ENCODE results near the gene GLIS1.

GLIS1 gene

DNA sequence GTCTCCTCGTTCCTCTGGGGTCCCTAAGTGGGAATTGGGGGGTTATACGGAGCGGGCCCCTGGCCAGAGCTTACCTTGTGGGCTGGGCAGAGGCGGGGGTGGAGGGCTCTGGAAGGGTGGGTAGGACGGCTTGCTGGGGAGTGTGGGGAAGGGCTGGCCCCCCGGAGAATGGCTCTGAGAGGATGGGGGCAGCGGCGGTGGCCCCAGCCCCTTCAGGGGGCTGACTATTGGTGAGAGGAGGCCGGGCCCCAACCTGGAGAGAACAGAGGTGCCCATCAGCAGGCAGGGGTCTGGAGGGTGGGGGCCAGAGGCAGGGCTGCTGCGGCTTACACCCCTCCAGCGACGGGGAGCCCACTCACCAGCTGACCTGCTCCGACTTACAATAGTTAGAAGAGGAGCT, 229.2 kb downstream of the GLIS1 start:
- Histone ChIP-seq H3K27ac (ENCODE audit: low read depth, low read length) (no peak overlapping the region), H3K27me3 (ENCODE audit: control insufficient read depth, low read length) (no peaks in the 10 kb centered on the region)

DNA sequence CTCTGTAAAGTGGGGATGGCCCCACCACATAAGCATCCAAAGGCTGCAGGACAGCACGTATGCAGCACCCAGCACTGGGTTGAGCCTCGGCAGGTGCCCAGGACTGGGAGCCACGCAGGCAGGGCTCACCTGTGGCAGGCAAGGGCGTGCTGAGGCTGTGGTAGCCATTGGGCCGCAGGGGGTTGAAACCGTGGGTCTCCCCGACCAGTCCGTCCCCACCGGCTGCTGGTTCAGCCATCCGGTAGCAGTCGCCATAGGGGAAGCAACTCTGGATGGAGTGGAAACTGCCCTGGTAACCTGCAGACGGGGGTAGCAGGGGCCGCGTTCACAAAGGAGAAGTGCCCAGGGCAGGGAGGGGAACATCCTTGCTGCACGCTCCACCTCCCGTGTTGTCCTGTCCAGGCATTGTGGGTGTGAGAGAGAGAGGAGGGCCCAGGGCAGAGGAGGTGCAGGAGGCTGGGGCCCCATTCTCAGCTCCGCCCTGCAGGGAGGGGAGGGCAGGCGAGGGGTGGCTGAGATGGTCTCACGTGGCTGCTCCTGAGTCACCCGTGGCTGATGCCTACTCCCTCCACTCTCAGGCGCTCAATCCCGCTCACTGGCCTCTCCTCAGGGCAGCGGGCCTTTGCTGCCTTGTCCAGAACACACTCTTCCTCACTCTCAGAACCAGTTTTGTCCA, 229.8 kb downstream of the GLIS1 start:
- Histone ChIP-seq H3K27ac (ENCODE audit: low read depth, low read length) (no peak overlapping the region), H3K9me2 (replicated peaks; ENCODE audit: control insufficient read depth, low read length) (no peaks in the 10 kb centered on the region), H3K9me3 (ENCODE audit: control insufficient read depth, insufficient read depth, low read length) (no peaks in the 10 kb centered on the region), H3K4me1 (ENCODE audit: control insufficient read depth, low read length) (no peaks in the 10 kb centered on the region), H3K79me2 (ENCODE audit: control insufficient read depth, low read length) (no peaks in the 10 kb centered on the region), H3K27me3 (ENCODE audit: control insufficient read depth, low read length) (no peaks in the 10 kb centered on the region), H3F3A (ENCODE audit: control insufficient read depth, insufficient read depth) (no peaks in the 10 kb centered on the region), H3K36me3 (ENCODE audit: control insufficient read depth, low read length) (no peaks in the 10 kb centered on the region), H4K20me1 (ENCODE audit: control insufficient read depth, insufficient read depth, low read depth, low read length) (no peaks in the 10 kb centered on the region), H3K4me2 (ENCODE audit: low read length) (no peak overlapping the region), H3K4me3 (ENCODE audit: low read length) (no peak overlapping the region)
- TF ChIP-seq, protein P1, sequence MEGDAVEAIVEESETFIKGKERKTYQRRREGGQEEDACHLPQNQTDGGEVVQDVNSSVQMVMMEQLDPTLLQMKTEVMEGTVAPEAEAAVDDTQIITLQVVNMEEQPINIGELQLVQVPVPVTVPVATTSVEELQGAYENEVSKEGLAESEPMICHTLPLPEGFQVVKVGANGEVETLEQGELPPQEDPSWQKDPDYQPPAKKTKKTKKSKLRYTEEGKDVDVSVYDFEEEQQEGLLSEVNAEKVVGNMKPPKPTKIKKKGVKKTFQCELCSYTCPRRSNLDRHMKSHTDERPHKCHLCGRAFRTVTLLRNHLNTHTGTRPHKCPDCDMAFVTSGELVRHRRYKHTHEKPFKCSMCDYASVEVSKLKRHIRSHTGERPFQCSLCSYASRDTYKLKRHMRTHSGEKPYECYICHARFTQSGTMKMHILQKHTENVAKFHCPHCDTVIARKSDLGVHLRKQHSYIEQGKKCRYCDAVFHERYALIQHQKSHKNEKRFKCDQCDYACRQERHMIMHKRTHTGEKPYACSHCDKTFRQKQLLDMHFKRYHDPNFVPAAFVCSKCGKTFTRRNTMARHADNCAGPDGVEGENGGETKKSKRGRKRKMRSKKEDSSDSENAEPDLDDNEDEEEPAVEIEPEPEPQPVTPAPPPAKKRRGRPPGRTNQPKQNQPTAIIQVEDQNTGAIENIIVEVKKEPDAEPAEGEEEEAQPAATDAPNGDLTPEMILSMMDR (IDR thresholded peaks at IDR 0.05; ENCODE audit: low read depth, low read length, poor library complexity, severe bottlenecking): no peak
- no peak for TF ChIP-seq EZH2phosphoT487 (IDR thresholded peaks at IDR 0.05; ENCODE audit: borderline replicate concordance, low read length)

More for the DNA sequence above, 229.2 kb downstream of the GLIS1 start:
- Histone ChIP-seq H3K36me3 (ENCODE audit: control insufficient read depth, low read length) (no peaks in the 10 kb centered on the region), H3K9me3 (ENCODE audit: control insufficient read depth, insufficient read depth, low read length) (no peaks in the 10 kb centered on the region), H4K20me1 (ENCODE audit: control insufficient read depth, insufficient read depth, low read depth, low read length) (no peaks in the 10 kb centered on the region), H3F3A (ENCODE audit: control insufficient read depth, insufficient read depth) (no peaks in the 10 kb centered on the region), H3K79me2 (ENCODE audit: control insufficient read depth, low read length) (no peaks in the 10 kb centered on the region), H3K4me3 (ENCODE audit: low read length) (no peak overlapping the region), H3K4me2 (ENCODE audit: low read length) (no peak overlapping the region), H3K9me2 (replicated peaks; ENCODE audit: control insufficient read depth, low read length) (no peaks in the 10 kb centered on the region), H3K4me1 (ENCODE audit: control insufficient read depth, low read length) (no peaks in the 10 kb centered on the region)
- TF ChIP-seq, protein P1 (IDR thresholded peaks at IDR 0.05; ENCODE audit: low read depth, low read length, poor library complexity, severe bottlenecking): no peak
- TF ChIP-seq EZH2phosphoT487 (IDR thresholded peaks at IDR 0.05; ENCODE audit: borderline replicate concordance, low read length): no peak

DNA sequence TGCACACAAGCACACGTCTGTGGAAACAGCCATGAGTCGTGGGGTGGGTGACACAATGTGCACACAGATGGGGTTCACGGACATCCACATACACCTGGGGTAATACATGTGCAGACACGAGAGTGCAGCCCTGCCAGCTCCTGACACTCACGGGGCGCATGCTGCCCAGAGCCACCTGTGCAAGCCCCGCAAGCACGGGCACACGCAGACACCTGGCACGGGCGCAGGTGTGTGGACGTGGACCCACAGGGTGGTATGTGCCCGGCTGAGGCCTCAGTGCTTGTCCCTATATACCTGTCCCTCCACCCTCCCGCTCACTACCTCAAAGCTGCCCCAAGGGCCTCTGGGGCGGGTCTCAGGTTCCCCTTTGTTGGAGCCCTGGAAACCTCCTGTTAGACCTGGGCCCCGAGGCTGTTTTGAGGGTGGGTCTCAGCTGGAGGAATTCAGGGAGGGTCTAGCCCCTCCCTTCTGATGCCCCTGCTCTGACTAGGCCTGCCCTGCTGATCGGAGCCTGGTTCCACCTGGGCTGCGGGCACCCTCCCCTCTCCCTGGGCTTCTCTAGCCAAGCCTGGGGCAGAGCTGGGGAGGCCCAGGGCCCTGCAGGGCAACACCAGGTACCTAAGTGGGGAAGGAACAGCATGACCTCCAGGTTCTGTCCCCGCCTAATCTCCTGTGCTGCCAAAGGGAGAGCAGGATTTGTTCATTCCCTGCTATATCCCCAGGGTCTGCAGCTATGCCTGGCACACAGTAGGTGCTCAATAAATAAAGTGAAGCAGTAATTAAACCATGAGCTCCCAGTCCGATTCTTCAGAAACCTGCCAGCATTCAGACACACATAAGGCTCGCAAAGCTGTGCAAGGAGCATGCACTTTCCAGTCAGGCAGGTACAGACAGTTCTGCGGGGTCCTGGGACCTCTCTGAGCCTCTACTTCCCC, 230.6 kb downstream of the GLIS1 start:
- no peaks in the 10 kb centered on the region for H3K27me3 ChIP-seq (ENCODE audit: control insufficient read depth, low read length)
- no peaks in the 10 kb centered on the region for H3K36me3 ChIP-seq (ENCODE audit: control insufficient read depth, low read length)
- H3K4me2 ChIP-seq (ENCODE audit: low read length): no peak overlapping the region
- no peaks in the 10 kb centered on the region for H3K9me3 ChIP-seq (ENCODE audit: control insufficient read depth, insufficient read depth, low read length)
- no peak overlapping the region for H3K27ac ChIP-seq (ENCODE audit: low read depth, low read length)
- H4K20me1 ChIP-seq (ENCODE audit: control insufficient read depth, insufficient read depth, low read depth, low read length): no peaks in the 10 kb centered on the region
- no peaks in the 10 kb centered on the region for H3K9me2 ChIP-seq (replicated peaks; ENCODE audit: control insufficient read depth, low read length)
- no peaks in the 10 kb centered on the region for H3F3A ChIP-seq (ENCODE audit: control insufficient read depth, insufficient read depth)
- no peaks in the 10 kb centered on the region for H3K4me1 ChIP-seq (ENCODE audit: control insufficient read depth, low read length)
- H3K79me2 ChIP-seq (ENCODE audit: control insufficient read depth, low read length): no peaks in the 10 kb centered on the region
- H3K4me3 ChIP-seq (ENCODE audit: low read length): no peak overlapping the region
- no peak for TF ChIP-seq EZH2phosphoT487 (IDR thresholded peaks at IDR 0.05; ENCODE audit: borderline replicate concordance, low read length)
- TF ChIP-seq, protein P1 (IDR thresholded peaks at IDR 0.05; ENCODE audit: low read depth, low read length, poor library complexity, severe bottlenecking): no peak

Data from DOHH2 (cell line).